NOMO-1 treated with DMSO at 0.1 percent for 48 hours (cell line): ENCODE results near the gene LCK.
"Not testable (repeated sequence)": the region's sequence is repeated elsewhere in the genome, so short reads cannot be mapped to it uniquely, and the experiment has no call there.

Experiments
- DNase-seq: peaks from one replicate; lab custom pipeline; 2025; ENCODE audit not compliant: unreplicated experiment; lab: John Stamatoyannopoulos, UW

LCK gene

GRCh38 chr1:32239790-32240139 is 11.3 kb upstream of the LCK start:
- no peak for DNase-seq

GRCh38 chr1:32240140-32240951 is 10.7 kb upstream of the LCK start:
- DNase-seq: peak; percentile 56

GRCh38 chr1:32241001-32241763 is 9.9 kb upstream of the LCK start:
- peak; percentile 9 for DNase-seq

GRCh38 chr1:32242341-32242851 is 8.7 kb upstream of the LCK start:
- peak; percentile 41 for DNase-seq

- no peak for DNase-seq
Measured at GRCh38 chr1:32246888-32247273, 4.2 kb upstream of the LCK start, which contains the start of gene FAM167B. Gene FAM167B (plus strand): TSS chr1:32247222. CDS start chr1:32247422, 200 bp downstream.

GRCh38 chr1:32247452-32247851 is 3.6 kb upstream of the LCK start:
- DNase-seq: no peak

GRCh38 chr1:32247983-32248889 is 2.8 kb upstream of the LCK start:
- DNase-seq: peak; percentile 31

GRCh38 chr1:32249831-32250525 is 1.1 kb upstream of the LCK start:
- peak; percentile 23 for DNase-seq

- no peak for DNase-seq
Measured at GRCh38 chr1:32255072-32256071, 4.3 kb downstream of the LCK start.

GRCh38 chr1:32256473-32257226 is 5.6 kb downstream of the LCK start:
- no peak for DNase-seq

GRCh38 chr1:32257227-32257508 is 6.1 kb downstream of the LCK start:
- no peak for DNase-seq

GRCh38 chr1:32263236-32263593 is 12.2 kb downstream of the LCK start:
- not testable (repeated sequence) for DNase-seq

- DNase-seq: no peak
Measured at GRCh38 chr1:32263744-32264143, 12.7 kb downstream of the LCK start.

- DNase-seq: no peak
Measured at GRCh38 chr1:32265846-32266245, 14.8 kb downstream of the LCK start.

- no peak for DNase-seq
Measured at GRCh38 chr1:32266921-32267591, 16.0 kb downstream of the LCK start.

- no peak for DNase-seq
Measured at GRCh38 chr1:32269744-32270143, 18.7 kb downstream of the LCK start.

GRCh38 chr1:32272557-32273390 is 21.7 kb downstream of the LCK start:
- no peak for DNase-seq
